ENCODE results near the gene MARVELD2. TPM values are rescaled to one million over a fixed set of nuclear protein-coding genes. Genes with fewer than 3 reads are reported as not detected.
A peak's percentile ranks its signal among the peaks of the same experiment; 100 is the strongest.

The MARVELD2 gene
- total and polyA plus RNA-seq, 2 of the 13 experiments (the other 11 are each of a cell fraction or from before 2014, with no cell fraction given) = 11.1 to 15.4 TPM

DNA sequence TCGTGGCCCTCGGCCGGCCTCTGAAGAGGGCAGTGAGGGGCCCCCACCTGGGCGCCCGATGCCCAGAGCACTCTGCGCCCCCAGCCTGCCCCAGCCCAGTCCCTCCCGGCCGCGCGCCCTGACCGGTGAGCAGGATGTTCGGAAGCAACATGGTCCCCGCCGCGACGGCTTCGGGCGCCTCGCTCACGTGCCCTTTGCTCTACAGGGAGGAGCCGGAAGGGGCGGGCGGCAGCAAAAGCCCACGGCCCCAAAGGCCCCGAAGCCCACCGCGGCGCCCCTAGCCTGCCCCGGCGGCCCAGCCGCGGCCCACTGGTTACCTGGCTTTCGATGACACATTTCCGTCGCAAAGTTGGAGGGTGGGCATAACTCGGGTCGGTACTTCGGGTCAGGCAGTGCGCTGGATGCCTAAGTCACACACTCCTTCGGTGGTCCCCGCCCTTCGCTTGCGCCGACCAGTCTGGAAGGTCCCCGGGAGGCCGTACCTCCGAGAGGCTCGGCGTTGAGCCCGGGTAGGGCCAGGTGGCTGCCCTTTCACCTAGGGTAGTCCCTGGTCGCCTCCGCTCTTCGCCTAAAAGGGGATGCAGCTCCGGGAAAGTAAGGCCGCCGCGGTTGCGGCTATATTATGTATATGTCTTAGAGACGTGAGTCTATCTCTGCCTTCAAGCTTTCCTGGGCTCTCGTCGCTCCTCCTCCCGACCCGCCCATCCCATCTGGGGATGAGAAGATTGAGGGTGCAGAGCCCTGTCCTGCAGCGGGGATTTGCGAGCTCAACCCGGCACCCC, 45.4 kb upstream of the MARVELD2 start, which contains the start of the genes AK6, RAD17 and TAF9 (continued):
- TF ChIP-seq, protein P1, sequence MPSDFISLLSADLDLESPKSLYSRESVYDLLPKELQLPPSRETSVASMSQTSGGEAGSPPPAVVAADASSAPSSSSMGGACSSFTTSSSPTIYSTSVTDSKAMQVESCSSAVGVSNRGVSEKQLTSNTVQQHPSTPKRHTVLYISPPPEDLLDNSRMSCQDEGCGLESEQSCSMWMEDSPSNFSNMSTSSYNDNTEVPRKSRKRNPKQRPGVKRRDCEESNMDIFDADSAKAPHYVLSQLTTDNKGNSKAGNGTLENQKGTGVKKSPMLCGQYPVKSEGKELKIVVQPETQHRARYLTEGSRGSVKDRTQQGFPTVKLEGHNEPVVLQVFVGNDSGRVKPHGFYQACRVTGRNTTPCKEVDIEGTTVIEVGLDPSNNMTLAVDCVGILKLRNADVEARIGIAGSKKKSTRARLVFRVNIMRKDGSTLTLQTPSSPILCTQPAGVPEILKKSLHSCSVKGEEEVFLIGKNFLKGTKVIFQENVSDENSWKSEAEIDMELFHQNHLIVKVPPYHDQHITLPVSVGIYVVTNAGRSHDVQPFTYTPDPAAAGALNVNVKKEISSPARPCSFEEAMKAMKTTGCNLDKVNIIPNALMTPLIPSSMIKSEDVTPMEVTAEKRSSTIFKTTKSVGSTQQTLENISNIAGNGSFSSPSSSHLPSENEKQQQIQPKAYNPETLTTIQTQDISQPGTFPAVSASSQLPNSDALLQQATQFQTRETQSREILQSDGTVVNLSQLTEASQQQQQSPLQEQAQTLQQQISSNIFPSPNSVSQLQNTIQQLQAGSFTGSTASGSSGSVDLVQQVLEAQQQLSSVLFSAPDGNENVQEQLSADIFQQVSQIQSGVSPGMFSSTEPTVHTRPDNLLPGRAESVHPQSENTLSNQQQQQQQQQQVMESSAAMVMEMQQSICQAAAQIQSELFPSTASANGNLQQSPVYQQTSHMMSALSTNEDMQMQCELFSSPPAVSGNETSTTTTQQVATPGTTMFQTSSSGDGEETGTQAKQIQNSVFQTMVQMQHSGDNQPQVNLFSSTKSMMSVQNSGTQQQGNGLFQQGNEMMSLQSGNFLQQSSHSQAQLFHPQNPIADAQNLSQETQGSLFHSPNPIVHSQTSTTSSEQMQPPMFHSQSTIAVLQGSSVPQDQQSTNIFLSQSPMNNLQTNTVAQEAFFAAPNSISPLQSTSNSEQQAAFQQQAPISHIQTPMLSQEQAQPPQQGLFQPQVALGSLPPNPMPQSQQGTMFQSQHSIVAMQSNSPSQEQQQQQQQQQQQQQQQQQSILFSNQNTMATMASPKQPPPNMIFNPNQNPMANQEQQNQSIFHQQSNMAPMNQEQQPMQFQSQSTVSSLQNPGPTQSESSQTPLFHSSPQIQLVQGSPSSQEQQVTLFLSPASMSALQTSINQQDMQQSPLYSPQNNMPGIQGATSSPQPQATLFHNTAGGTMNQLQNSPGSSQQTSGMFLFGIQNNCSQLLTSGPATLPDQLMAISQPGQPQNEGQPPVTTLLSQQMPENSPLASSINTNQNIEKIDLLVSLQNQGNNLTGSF (CRISPR knock-in tag; IDR thresholded peaks at IDR 0.05) = no peak; the same call in 1 of the 2 replicates
- TF ChIP-seq, protein P2, sequence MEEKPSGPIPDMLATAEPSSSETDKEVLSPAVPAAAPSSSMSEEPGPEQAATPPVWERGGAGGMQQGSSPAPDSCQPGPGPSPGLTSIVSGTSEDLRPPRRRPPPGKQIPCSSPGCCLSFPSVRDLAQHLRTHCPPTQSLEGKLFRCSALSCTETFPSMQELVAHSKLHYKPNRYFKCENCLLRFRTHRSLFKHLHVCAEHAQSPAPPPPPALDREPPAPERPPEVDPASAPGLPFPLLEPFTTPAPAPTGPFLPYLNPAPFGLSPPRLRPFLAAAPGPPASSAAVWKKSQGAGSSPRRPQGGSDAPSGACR (CRISPR knock-in tag; IDR thresholded peaks at IDR 0.05) = 0 out of 2 replicates have a peak, but pooled peaks have one; percentile 59
- TF ChIP-seq ZNF510 (CRISPR knock-in tag; IDR thresholded peaks at IDR 0.05; ENCODE audit: low read depth) = no peak
- TF ChIP-seq RFXANK (CRISPR knock-in tag; IDR thresholded peaks at IDR 0.05) = peak; percentile 79; the same call in 1 of the 2 replicates
- peak; percentile 62 for TF ChIP-seq ELF3 (CRISPR knock-in tag; IDR thresholded peaks at IDR 0.05)
- TF ChIP-seq ZKSCAN5 (CRISPR knock-in tag; IDR thresholded peaks at IDR 0.05) = no peak
- TF ChIP-seq ZNF367 (CRISPR knock-in tag; IDR thresholded peaks at IDR 0.05; ENCODE audit: borderline replicate concordance) = no peak
- no peak for TF ChIP-seq SMAD9 (CRISPR knock-in tag; IDR thresholded peaks at IDR 0.05)
- TF ChIP-seq GLI4 (CRISPR knock-in tag; IDR thresholded peaks at IDR 0.05; ENCODE audit: borderline replicate concordance) = peak; percentile 66; the same call in 1 of the 2 replicates
- peak; percentile 86 for TF ChIP-seq HOXA3 (CRISPR knock-in tag; IDR thresholded peaks at IDR 0.05)
- TF ChIP-seq, protein P3, sequence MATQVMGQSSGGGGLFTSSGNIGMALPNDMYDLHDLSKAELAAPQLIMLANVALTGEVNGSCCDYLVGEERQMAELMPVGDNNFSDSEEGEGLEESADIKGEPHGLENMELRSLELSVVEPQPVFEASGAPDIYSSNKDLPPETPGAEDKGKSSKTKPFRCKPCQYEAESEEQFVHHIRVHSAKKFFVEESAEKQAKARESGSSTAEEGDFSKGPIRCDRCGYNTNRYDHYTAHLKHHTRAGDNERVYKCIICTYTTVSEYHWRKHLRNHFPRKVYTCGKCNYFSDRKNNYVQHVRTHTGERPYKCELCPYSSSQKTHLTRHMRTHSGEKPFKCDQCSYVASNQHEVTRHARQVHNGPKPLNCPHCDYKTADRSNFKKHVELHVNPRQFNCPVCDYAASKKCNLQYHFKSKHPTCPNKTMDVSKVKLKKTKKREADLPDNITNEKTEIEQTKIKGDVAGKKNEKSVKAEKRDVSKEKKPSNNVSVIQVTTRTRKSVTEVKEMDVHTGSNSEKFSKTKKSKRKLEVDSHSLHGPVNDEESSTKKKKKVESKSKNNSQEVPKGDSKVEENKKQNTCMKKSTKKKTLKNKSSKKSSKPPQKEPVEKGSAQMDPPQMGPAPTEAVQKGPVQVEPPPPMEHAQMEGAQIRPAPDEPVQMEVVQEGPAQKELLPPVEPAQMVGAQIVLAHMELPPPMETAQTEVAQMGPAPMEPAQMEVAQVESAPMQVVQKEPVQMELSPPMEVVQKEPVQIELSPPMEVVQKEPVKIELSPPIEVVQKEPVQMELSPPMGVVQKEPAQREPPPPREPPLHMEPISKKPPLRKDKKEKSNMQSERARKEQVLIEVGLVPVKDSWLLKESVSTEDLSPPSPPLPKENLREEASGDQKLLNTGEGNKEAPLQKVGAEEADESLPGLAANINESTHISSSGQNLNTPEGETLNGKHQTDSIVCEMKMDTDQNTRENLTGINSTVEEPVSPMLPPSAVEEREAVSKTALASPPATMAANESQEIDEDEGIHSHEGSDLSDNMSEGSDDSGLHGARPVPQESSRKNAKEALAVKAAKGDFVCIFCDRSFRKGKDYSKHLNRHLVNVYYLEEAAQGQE (IDR thresholded peaks at IDR 0.05; ENCODE audit: borderline replicate concordance in 1 of 2, low read depth in 1 of 2, low read length in 2 of 2) = peak in 1 of 2 experiments; percentile 15; a peak in 1 of 4 replicates
- peak; percentile 79; the same call in 1 of the 2 replicates for TF ChIP-seq MTA1 (CRISPR knock-in tag; IDR thresholded peaks at IDR 0.05; ENCODE audit: borderline replicate concordance)
- TF ChIP-seq KDM1A (CRISPR knock-in tag; IDR thresholded peaks at IDR 0.05) = no peak
- TF ChIP-seq SNRNP70 (IDR thresholded peaks at IDR 0.05; ENCODE audit: low read depth, low read length) = no peak
- TF ChIP-seq ZFP1 (CRISPR knock-in tag; IDR thresholded peaks at IDR 0.05) = no peak; the same call in none of the 2 replicates
- TF ChIP-seq, protein P4, sequence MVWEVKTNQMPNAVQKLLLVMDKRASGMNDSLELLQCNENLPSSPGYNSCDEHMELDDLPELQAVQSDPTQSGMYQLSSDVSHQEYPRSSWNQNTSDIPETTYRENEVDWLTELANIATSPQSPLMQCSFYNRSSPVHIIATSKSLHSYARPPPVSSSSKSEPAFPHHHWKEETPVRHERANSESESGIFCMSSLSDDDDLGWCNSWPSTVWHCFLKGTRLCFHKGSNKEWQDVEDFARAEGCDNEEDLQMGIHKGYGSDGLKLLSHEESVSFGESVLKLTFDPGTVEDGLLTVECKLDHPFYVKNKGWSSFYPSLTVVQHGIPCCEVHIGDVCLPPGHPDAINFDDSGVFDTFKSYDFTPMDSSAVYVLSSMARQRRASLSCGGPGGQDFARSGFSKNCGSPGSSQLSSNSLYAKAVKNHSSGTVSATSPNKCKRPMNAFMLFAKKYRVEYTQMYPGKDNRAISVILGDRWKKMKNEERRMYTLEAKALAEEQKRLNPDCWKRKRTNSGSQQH (CRISPR knock-in tag; IDR thresholded peaks at IDR 0.05; ENCODE audit: low read depth) = peak; percentile 53

All from HepG2 (cell line).